ENCODE measurements around the gene UBAC2.
"Not testable (repeated sequence)": the region's sequence is repeated elsewhere in the genome, so short reads cannot be mapped to it uniquely, and the experiment has no call there.

UBAC2 gene

DNA sequence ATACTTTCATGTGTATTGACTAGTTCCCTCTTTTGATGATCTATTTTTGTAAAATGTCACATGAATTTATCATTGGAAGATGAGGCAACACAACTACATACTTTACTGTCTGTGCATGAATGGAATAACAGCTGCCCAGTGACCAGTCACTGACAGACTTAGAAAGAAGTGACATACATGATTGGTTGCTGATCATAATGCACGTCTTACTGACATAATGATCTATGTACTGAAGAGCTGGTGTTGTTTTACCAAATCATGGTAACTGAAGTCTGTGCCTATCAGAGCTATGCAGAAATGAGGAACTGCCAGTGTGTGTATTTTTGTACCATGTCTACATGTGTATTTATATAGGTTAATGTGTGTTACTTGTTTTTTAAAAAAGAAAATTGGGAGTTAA, 31.1 kb downstream of the UBAC2 start:
- Histone ChIP-seq H3K4me3 (ENCODE audit: low read length) (no peak overlapping the region), H3K27me3 (ENCODE audit: control insufficient read depth, insufficient read depth, low read length) (no peaks in the 10 kb centered on the region), H3K36me3 (ENCODE audit: control insufficient read depth, insufficient read depth, low read length) (no peaks in the 10 kb centered on the region), H3K4me1 (ENCODE audit: control insufficient read depth, insufficient read depth, low read length) (peaks cover 11% of the 10 kb centered on the region), H3K9me3 (ENCODE audit: control insufficient read depth, low read length) (no peaks in the 10 kb centered on the region), H3K9ac (ENCODE audit: low read length) (no peak overlapping the region)

DNA sequence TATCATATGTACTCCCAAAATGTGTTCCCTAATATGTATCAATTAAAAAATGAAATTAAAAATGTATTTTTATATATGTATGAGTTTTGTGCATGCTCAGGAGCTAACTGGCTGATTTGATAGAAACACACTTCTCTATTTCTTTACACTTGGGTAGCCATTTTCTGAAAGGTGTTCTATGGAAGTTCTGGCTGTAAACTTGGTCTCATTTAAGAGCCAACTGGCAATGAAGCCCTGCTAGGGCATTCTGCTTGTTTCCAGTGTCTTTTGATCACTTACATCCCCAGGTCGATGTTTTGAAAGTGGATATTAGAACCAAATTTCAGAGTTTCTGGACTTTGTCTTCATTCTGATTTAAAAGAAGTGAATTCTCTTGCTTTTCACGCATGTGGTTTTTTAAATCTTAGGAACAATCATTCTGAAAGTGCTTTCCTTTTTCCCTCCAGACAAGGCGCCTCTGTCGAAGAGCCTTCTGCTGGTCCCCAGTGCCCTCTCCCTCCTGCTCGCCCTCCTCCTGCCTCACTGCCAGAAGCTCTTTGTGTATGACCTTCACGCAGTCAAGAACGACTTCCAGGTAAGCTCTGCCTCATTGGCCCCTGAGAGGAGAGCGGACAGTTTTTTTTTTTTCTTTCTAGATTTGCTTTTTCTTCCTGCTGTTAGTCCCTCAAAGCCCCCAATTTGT, 37.5 kb downstream of the UBAC2 start:
- H3K9me3 ChIP-seq (ENCODE audit: control insufficient read depth, low read length): no peaks in the 10 kb centered on the region
- no peaks in the 10 kb centered on the region for H3K27me3 ChIP-seq (ENCODE audit: control insufficient read depth, insufficient read depth, low read length)
- no peak overlapping the region for H3K9ac ChIP-seq (ENCODE audit: low read length)
- no peak overlapping the region for H3K4me3 ChIP-seq (ENCODE audit: low read length)
- H3K36me3 ChIP-seq (ENCODE audit: control insufficient read depth, insufficient read depth, low read length): peaks cover 5% of the 10 kb centered on the region
- no peaks in the 10 kb centered on the region for H3K4me1 ChIP-seq (ENCODE audit: control insufficient read depth, insufficient read depth, low read length)

GRCh38 chr13:99246100-99246499, 45.4 kb downstream of the UBAC2 start:
- no peak overlapping the region for H3K4me3 ChIP-seq (ENCODE audit: low read length)
- H3K4me1 ChIP-seq (ENCODE audit: control insufficient read depth, insufficient read depth, low read length): no peaks in the 10 kb centered on the region
- H3K27me3 ChIP-seq (ENCODE audit: control insufficient read depth, insufficient read depth, low read length): no peaks in the 10 kb centered on the region
- no peaks in the 10 kb centered on the region for H3K36me3 ChIP-seq (ENCODE audit: control insufficient read depth, insufficient read depth, low read length)
- H3K9ac ChIP-seq (ENCODE audit: low read length): no peak overlapping the region
- H3K9me3 ChIP-seq (ENCODE audit: control insufficient read depth, low read length): no peaks in the 10 kb centered on the region

GRCh38 chr13:99249178-99249577, 48.5 kb downstream of the UBAC2 start:
- not testable (repeated sequence) for H3K4me1 ChIP-seq (ENCODE audit: control insufficient read depth, insufficient read depth, low read length); H3K27me3 ChIP-seq (ENCODE audit: control insufficient read depth, insufficient read depth, low read length); H3K9me3 ChIP-seq (ENCODE audit: control insufficient read depth, low read length); H3K4me3 ChIP-seq (ENCODE audit: low read length); H3K9ac ChIP-seq (ENCODE audit: low read length); H3K36me3 ChIP-seq (ENCODE audit: control insufficient read depth, insufficient read depth, low read length)

DNA sequence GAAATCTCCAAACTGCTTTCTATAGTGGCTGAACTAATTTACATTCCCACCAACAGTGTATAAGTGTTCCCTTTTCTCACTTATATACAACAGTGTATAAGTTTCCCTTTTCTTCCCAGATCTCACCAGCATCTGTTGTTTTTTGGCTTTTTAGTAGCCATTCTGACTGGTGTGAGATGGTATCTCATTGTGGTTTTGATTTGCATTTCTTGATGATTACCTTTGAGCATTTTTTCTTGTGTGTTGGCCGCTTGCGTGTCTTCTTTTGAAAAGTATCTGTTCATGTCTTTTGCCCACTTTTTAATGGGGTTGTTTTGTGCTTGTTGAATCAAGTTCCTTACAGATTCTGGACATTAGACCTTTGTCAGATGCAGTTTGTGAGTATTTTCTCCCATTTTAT, 49.0 kb downstream of the UBAC2 start:
- not testable (repeated sequence) for H3K9ac ChIP-seq (ENCODE audit: low read length); H3K36me3 ChIP-seq (ENCODE audit: control insufficient read depth, insufficient read depth, low read length); H3K4me1 ChIP-seq (ENCODE audit: control insufficient read depth, insufficient read depth, low read length); H3K4me3 ChIP-seq (ENCODE audit: low read length); H3K27me3 ChIP-seq (ENCODE audit: control insufficient read depth, insufficient read depth, low read length); H3K9me3 ChIP-seq (ENCODE audit: control insufficient read depth, low read length)

GRCh38 chr13:99250982-99251825, 50.5 kb downstream of the UBAC2 start:
- H3K4me3 ChIP-seq (ENCODE audit: low read length): no peak overlapping the region
- H3K27me3 ChIP-seq (ENCODE audit: control insufficient read depth, insufficient read depth, low read length): no peaks in the 10 kb centered on the region

GRCh38 chr13:99251921-99252320, 51.3 kb downstream of the UBAC2 start:
- H3K27me3 ChIP-seq (ENCODE audit: control insufficient read depth, insufficient read depth, low read length): no peaks in the 10 kb centered on the region
- H3K9ac ChIP-seq (ENCODE audit: low read length): no peak overlapping the region
- no peaks in the 10 kb centered on the region for H3K4me1 ChIP-seq (ENCODE audit: control insufficient read depth, insufficient read depth, low read length)
- H3K36me3 ChIP-seq (ENCODE audit: control insufficient read depth, insufficient read depth, low read length): no peaks in the 10 kb centered on the region
- no peaks in the 10 kb centered on the region for H3K9me3 ChIP-seq (ENCODE audit: control insufficient read depth, low read length)
- no peak overlapping the region for H3K4me3 ChIP-seq (ENCODE audit: low read length)

More at GRCh38 chr13:99250982-99251825, 50.5 kb downstream of the UBAC2 start:
- no peaks in the 10 kb centered on the region for H3K4me1 ChIP-seq (ENCODE audit: control insufficient read depth, insufficient read depth, low read length)
- no peak overlapping the region for H3K9ac ChIP-seq (ENCODE audit: low read length)
- no peaks in the 10 kb centered on the region for H3K36me3 ChIP-seq (ENCODE audit: control insufficient read depth, insufficient read depth, low read length)
- H3K9me3 ChIP-seq (ENCODE audit: control insufficient read depth, low read length): no peaks in the 10 kb centered on the region

DNA sequence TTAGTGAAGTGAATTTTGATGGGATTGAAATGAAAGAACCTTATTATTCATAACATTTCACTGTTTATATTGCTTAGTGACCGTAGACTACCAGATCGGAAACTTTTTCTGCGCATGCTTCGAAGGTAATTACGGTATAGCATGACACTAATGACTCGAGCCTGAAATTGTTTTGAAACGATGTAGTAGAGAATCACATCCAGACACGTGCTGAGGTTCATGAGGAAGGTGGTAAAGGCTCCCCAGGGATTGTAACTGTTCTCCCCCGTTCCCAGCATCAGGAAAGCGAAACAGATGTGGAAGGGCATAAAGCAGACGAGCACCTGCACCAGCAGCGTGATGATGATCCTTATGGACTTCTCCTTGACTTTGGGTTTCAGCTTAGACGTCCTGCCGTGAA, 54.2 kb downstream of the UBAC2 start:
- H3K4me3 ChIP-seq (ENCODE audit: low read length): no peak overlapping the region
- H3K9ac ChIP-seq (ENCODE audit: low read length): no peak overlapping the region
- no peaks in the 10 kb centered on the region for H3K27me3 ChIP-seq (ENCODE audit: control insufficient read depth, insufficient read depth, low read length)
- H3K9me3 ChIP-seq (ENCODE audit: control insufficient read depth, low read length): no peaks in the 10 kb centered on the region
- no peaks in the 10 kb centered on the region for H3K4me1 ChIP-seq (ENCODE audit: control insufficient read depth, insufficient read depth, low read length)
- H3K36me3 ChIP-seq (ENCODE audit: control insufficient read depth, insufficient read depth, low read length): no peaks in the 10 kb centered on the region

GRCh38 chr13:99255271-99255670, 54.6 kb downstream of the UBAC2 start:
- Histone ChIP-seq H3K27me3 (ENCODE audit: control insufficient read depth, insufficient read depth, low read length) (no peaks in the 10 kb centered on the region), H3K9ac (ENCODE audit: low read length) (no peak overlapping the region), H3K36me3 (ENCODE audit: control insufficient read depth, insufficient read depth, low read length) (no peaks in the 10 kb centered on the region), H3K4me1 (ENCODE audit: control insufficient read depth, insufficient read depth, low read length) (no peaks in the 10 kb centered on the region), H3K4me3 (ENCODE audit: low read length) (no peak overlapping the region), H3K9me3 (ENCODE audit: control insufficient read depth, low read length) (no peaks in the 10 kb centered on the region)

DNA sequence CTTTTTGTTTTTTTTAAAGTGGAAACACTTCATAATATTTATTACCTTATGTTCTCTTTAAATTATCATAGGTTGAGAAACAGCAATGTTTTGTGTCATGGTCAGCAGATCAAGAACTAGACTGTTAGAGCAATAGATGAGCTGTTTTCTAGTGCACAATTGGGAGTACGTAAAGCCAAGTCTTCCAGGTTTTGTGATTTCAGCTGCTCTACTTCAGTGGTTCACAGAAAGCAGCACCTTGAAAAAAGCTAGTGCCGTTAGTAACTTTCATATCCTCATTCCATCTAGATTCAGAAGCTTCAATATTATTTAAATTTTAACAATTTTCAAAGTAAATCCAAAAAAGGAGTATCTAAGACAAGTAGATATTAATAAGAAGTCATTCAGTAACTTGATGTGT, 55.6 kb downstream of the UBAC2 start:
- H3K9ac ChIP-seq (ENCODE audit: low read length): no peak overlapping the region
- H3K9me3 ChIP-seq (ENCODE audit: control insufficient read depth, low read length): no peaks in the 10 kb centered on the region
- H3K36me3 ChIP-seq (ENCODE audit: control insufficient read depth, insufficient read depth, low read length): no peaks in the 10 kb centered on the region
- H3K27me3 ChIP-seq (ENCODE audit: control insufficient read depth, insufficient read depth, low read length): no peaks in the 10 kb centered on the region
- H3K4me3 ChIP-seq (ENCODE audit: low read length): no peak overlapping the region
- H3K4me1 ChIP-seq (ENCODE audit: control insufficient read depth, insufficient read depth, low read length): no peaks in the 10 kb centered on the region

DNA sequence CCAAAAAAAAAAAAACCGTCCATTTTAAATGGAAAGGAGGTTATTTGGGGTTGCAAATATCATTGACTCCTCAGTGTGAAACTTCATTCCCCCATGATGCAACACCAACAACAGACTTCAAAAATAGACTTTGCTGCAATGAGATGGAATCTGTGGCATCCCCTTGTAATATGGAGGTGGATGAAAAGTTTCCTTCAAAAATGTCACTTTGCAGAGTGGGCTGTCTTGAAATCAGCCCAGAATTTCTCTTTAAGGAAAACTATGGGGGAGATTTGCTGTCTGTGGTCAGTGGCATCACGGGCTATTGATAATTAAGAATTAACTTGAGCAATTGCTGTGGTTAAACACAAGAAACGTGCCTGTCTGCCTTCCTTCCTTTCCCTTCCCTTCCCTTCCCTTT, 56.1 kb downstream of the UBAC2 start:
- Histone ChIP-seq H3K4me1 (ENCODE audit: control insufficient read depth, insufficient read depth, low read length) (no peaks in the 10 kb centered on the region), H3K36me3 (ENCODE audit: control insufficient read depth, insufficient read depth, low read length) (no peaks in the 10 kb centered on the region), H3K9me3 (ENCODE audit: control insufficient read depth, low read length) (no peaks in the 10 kb centered on the region), H3K27me3 (ENCODE audit: control insufficient read depth, insufficient read depth, low read length) (no peaks in the 10 kb centered on the region), H3K4me3 (ENCODE audit: low read length) (no peak overlapping the region), H3K9ac (ENCODE audit: low read length) (no peak overlapping the region)

DNA sequence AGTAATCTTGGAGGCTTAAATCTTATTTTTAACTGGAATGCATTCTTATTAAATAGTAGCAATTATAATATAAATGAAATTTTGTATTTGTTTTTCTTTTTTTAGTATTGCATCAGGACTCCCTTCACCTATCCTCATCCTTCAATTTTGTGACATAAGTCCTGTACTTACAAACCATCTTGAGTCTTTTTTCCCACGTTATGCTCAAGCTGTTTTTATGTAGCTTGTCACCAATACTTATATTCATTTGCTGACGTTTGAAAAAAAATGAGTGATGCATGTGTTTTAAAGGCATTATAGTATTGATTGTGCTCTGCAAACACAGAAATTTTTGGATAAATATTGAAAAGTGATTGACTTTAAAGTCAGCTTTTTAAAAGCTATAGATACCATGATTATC, 56.6 kb downstream of the UBAC2 start:
- H3K4me3 ChIP-seq (ENCODE audit: low read length): no peak overlapping the region
- no peaks in the 10 kb centered on the region for H3K36me3 ChIP-seq (ENCODE audit: control insufficient read depth, insufficient read depth, low read length)
- no peaks in the 10 kb centered on the region for H3K4me1 ChIP-seq (ENCODE audit: control insufficient read depth, insufficient read depth, low read length)
- H3K27me3 ChIP-seq (ENCODE audit: control insufficient read depth, insufficient read depth, low read length): no peaks in the 10 kb centered on the region
- no peaks in the 10 kb centered on the region for H3K9me3 ChIP-seq (ENCODE audit: control insufficient read depth, low read length)
- H3K9ac ChIP-seq (ENCODE audit: low read length): no peak overlapping the region
